ENCODE measurements around the gene RUNX2.

The RUNX2 gene

GRCh38 chr6:45605971-45606370, 277.8 kb downstream of the RUNX2 start:
- TF ChIP-seq PPARA (CRISPR knock-in tag; IDR thresholded peaks at IDR 0.05; ENCODE audit: borderline replicate concordance) (no peak), ESRRG (CRISPR knock-in tag; IDR thresholded peaks at IDR 0.05) (no peak), ISL1 (CRISPR knock-in tag; IDR thresholded peaks at IDR 0.05) (no peak), ZNF565 (CRISPR knock-in tag; conservative IDR thresholded peaks at IDR 0.05; ENCODE audit: low read depth) (no peak), TCF4 (CRISPR knock-in tag; IDR thresholded peaks at IDR 0.05; ENCODE audit: borderline replicate concordance) (no peak), CSDC2 (CRISPR knock-in tag; IDR thresholded peaks at IDR 0.05) (no peak), BACH2 (CRISPR knock-in tag; IDR thresholded peaks at IDR 0.05; ENCODE audit: borderline replicate concordance) (no peak)
- TF ChIP-seq, protein P1, sequence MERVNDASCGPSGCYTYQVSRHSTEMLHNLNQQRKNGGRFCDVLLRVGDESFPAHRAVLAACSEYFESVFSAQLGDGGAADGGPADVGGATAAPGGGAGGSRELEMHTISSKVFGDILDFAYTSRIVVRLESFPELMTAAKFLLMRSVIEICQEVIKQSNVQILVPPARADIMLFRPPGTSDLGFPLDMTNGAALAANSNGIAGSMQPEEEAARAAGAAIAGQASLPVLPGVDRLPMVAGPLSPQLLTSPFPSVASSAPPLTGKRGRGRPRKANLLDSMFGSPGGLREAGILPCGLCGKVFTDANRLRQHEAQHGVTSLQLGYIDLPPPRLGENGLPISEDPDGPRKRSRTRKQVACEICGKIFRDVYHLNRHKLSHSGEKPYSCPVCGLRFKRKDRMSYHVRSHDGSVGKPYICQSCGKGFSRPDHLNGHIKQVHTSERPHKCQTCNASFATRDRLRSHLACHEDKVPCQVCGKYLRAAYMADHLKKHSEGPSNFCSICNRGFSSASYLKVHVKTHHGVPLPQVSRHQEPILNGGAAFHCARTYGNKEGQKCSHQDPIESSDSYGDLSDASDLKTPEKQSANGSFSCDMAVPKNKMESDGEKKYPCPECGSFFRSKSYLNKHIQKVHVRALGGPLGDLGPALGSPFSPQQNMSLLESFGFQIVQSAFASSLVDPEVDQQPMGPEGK (CRISPR knock-in tag; IDR thresholded peaks at IDR 0.05; ENCODE audit: borderline replicate concordance): no peak
- ATAC-seq: no peak

DNA sequence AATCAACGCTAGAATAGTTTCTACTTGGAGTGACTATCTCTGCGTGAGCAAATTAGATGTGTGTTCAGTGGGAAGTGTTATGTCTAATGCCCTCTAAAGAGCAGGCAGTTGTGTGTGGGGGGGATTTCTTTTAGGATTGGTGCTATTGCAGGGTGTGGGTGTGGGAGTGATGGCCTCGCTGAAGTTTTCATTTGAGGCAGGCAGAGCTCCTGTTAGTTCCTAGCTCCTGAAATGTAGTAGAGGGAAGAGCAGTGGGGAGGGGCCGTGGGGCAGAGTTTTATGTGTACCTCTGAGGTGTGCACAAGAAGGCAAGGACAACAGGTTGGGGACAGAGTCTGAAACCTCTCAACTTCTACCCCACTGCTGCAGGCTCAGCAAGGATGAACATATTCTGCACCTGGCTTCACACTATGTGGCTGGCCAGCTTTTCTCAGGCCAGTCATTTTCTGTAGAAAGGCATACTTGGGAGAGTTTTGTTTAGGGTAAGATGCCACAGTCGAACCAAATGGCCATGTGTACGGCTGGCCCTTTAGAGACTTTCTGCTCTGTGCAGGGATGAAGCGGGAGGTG, 278.8 kb downstream of the RUNX2 start:
- TF ChIP-seq TOX (CRISPR knock-in tag; IDR thresholded peaks at IDR 0.05; ENCODE audit: borderline replicate concordance) (no peak), POU6F1 (CRISPR knock-in tag; IDR thresholded peaks at IDR 0.05; ENCODE audit: borderline replicate concordance, low read depth) (no peak), BACH2 (CRISPR knock-in tag; IDR thresholded peaks at IDR 0.05; ENCODE audit: borderline replicate concordance) (no peak), ESRRG (CRISPR knock-in tag; IDR thresholded peaks at IDR 0.05) (no peak), ZNF565 (CRISPR knock-in tag; conservative IDR thresholded peaks at IDR 0.05; ENCODE audit: low read depth) (no peak), ZFP30 (CRISPR knock-in tag; IDR thresholded peaks at IDR 0.05) (no peak), CSDC2 (CRISPR knock-in tag; IDR thresholded peaks at IDR 0.05) (no peak), ZNF70 (CRISPR knock-in tag; IDR thresholded peaks at IDR 0.05) (no peak), OSR1 (CRISPR knock-in tag; IDR thresholded peaks at IDR 0.05) (no peak)
- TF ChIP-seq, protein P2, sequence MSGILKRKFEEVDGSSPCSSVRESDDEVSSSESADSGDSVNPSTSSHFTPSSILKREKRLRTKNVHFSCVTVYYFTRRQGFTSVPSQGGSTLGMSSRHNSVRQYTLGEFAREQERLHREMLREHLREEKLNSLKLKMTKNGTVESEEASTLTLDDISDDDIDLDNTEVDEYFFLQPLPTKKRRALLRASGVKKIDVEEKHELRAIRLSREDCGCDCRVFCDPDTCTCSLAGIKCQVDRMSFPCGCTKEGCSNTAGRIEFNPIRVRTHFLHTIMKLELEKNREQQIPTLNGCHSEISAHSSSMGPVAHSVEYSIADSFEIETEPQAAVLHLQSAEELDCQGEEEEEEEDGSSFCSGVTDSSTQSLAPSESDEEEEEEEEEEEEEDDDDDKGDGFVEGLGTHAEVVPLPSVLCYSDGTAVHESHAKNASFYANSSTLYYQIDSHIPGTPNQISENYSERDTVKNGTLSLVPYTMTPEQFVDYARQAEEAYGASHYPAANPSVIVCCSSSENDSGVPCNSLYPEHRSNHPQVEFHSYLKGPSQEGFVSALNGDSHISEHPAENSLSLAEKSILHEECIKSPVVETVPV (CRISPR knock-in tag; IDR thresholded peaks at IDR 0.05): no peak
- ATAC-seq: peak; percentile 36

DNA sequence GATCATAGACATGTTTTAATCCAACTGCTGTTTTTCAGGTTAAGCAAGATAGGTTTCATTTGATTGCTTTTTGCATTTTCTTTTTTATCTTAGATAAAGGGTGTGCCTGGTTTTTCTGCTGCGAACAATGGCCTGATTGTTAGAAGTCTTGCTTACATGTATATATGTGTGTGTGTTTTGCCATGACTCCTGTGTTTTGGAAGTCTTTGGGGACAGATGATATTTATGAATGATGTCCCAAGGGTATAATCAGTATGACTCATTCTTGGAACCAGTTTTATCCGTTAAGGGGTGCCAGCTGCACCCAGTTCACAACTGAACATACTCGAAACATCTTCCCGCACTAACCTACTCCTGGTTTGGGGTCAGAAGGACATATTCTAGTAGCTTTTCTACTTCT, 279.7 kb downstream of the RUNX2 start:
- no peak for TF ChIP-seq GLIS3 (CRISPR knock-in tag; IDR thresholded peaks at IDR 0.05)
- TF ChIP-seq ISL1 (CRISPR knock-in tag; IDR thresholded peaks at IDR 0.05): no peak
- TF ChIP-seq CSDC2 (CRISPR knock-in tag; IDR thresholded peaks at IDR 0.05): no peak
- no peak for TF ChIP-seq ESRRG (CRISPR knock-in tag; IDR thresholded peaks at IDR 0.05)
- no peak for TF ChIP-seq SNAI2 (CRISPR knock-in tag; IDR thresholded peaks at IDR 0.05)
- TF ChIP-seq BACH2 (CRISPR knock-in tag; IDR thresholded peaks at IDR 0.05; ENCODE audit: borderline replicate concordance): no peak
- TF ChIP-seq, protein P2 (CRISPR knock-in tag; IDR thresholded peaks at IDR 0.05): no peak
- no peak for TF ChIP-seq RARB (CRISPR knock-in tag; IDR thresholded peaks at IDR 0.05)
- no peak for TF ChIP-seq ZFP30 (CRISPR knock-in tag; IDR thresholded peaks at IDR 0.05)
- no peak for TF ChIP-seq OSR1 (CRISPR knock-in tag; IDR thresholded peaks at IDR 0.05)
- no peak for TF ChIP-seq PPARA (CRISPR knock-in tag; IDR thresholded peaks at IDR 0.05; ENCODE audit: borderline replicate concordance)
- no peak for TF ChIP-seq ZNF70 (CRISPR knock-in tag; IDR thresholded peaks at IDR 0.05)
- TF ChIP-seq, protein P3, sequence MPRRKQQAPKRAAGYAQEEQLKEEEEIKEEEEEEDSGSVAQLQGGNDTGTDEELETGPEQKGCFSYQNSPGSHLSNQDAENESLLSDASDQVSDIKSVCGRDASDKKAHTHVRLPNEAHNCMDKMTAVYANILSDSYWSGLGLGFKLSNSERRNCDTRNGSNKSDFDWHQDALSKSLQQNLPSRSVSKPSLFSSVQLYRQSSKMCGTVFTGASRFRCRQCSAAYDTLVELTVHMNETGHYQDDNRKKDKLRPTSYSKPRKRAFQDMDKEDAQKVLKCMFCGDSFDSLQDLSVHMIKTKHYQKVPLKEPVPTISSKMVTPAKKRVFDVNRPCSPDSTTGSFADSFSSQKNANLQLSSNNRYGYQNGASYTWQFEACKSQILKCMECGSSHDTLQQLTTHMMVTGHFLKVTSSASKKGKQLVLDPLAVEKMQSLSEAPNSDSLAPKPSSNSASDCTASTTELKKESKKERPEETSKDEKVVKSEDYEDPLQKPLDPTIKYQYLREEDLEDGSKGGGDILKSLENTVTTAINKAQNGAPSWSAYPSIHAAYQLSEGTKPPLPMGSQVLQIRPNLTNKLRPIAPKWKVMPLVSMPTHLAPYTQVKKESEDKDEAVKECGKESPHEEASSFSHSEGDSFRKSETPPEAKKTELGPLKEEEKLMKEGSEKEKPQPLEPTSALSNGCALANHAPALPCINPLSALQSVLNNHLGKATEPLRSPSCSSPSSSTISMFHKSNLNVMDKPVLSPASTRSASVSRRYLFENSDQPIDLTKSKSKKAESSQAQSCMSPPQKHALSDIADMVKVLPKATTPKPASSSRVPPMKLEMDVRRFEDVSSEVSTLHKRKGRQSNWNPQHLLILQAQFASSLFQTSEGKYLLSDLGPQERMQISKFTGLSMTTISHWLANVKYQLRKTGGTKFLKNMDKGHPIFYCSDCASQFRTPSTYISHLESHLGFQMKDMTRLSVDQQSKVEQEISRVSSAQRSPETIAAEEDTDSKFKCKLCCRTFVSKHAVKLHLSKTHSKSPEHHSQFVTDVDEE (CRISPR knock-in tag; IDR thresholded peaks at IDR 0.05): no peak
- TF ChIP-seq TOX (CRISPR knock-in tag; IDR thresholded peaks at IDR 0.05; ENCODE audit: borderline replicate concordance): no peak
- no peak for TF ChIP-seq ZC3H10 (CRISPR knock-in tag; IDR thresholded peaks at IDR 0.05)
- no peak for TF ChIP-seq ZNF565 (CRISPR knock-in tag; conservative IDR thresholded peaks at IDR 0.05; ENCODE audit: low read depth)
- TF ChIP-seq, protein P4, sequence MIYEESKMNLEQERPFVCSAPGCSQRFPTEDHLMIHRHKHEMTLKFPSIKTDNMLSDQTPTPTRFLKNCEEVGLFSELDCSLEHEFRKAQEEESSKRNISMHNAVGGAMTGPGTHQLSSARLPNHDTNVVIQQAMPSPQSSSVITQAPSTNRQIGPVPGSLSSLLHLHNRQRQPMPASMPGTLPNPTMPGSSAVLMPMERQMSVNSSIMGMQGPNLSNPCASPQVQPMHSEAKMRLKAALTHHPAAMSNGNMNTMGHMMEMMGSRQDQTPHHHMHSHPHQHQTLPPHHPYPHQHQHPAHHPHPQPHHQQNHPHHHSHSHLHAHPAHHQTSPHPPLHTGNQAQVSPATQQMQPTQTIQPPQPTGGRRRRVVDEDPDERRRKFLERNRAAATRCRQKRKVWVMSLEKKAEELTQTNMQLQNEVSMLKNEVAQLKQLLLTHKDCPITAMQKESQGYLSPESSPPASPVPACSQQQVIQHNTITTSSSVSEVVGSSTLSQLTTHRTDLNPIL (CRISPR knock-in tag; IDR thresholded peaks at IDR 0.05; ENCODE audit: low read depth): no peak
- TF ChIP-seq, protein P1 (CRISPR knock-in tag; IDR thresholded peaks at IDR 0.05; ENCODE audit: borderline replicate concordance): no peak
- no peak for TF ChIP-seq ZNF8 (CRISPR knock-in tag; IDR thresholded peaks at IDR 0.05)
- ATAC-seq: peak; percentile 48
